WI38 (cell line): ENCODE measurements around the gene HOMER1.

Source experiments
- H3K4me3 ChIP-seq: 2 replicates; pipeline ENCODE4 v1.5.1; 2011; ENCODE audit warnings: low read depth, mild to moderate bottlenecking, control low read depth, low read length
- TF ChIP-seq, protein P1 (sequence below): IDR thresholded peaks from 2 replicates; pipeline ENCODE4 v1.5.1; 2012; ENCODE audit warnings: low read depth, mild to moderate bottlenecking, control low read depth, low read length

HOMER1 gene

GRCh38 chr5:79552984-79553383 lies 39.0 kb upstream of the HOMER1 start:
- TF ChIP-seq, protein P1, sequence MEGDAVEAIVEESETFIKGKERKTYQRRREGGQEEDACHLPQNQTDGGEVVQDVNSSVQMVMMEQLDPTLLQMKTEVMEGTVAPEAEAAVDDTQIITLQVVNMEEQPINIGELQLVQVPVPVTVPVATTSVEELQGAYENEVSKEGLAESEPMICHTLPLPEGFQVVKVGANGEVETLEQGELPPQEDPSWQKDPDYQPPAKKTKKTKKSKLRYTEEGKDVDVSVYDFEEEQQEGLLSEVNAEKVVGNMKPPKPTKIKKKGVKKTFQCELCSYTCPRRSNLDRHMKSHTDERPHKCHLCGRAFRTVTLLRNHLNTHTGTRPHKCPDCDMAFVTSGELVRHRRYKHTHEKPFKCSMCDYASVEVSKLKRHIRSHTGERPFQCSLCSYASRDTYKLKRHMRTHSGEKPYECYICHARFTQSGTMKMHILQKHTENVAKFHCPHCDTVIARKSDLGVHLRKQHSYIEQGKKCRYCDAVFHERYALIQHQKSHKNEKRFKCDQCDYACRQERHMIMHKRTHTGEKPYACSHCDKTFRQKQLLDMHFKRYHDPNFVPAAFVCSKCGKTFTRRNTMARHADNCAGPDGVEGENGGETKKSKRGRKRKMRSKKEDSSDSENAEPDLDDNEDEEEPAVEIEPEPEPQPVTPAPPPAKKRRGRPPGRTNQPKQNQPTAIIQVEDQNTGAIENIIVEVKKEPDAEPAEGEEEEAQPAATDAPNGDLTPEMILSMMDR, result no peak
- H3K4me3 ChIP-seq, result no peak overlapping the region

GRCh38 chr5:79547982-79548381 lies 34.0 kb upstream of the HOMER1 start:
- no peak overlapping the region for H3K4me3 ChIP-seq
- TF ChIP-seq, protein P1, result no peak

- no peak overlapping the region for H3K4me3 ChIP-seq
- TF ChIP-seq, protein P1, result no peak
Observed at GRCh38 chr5:79547429-79547822, 33.5 kb upstream of the HOMER1 start.

DNA sequence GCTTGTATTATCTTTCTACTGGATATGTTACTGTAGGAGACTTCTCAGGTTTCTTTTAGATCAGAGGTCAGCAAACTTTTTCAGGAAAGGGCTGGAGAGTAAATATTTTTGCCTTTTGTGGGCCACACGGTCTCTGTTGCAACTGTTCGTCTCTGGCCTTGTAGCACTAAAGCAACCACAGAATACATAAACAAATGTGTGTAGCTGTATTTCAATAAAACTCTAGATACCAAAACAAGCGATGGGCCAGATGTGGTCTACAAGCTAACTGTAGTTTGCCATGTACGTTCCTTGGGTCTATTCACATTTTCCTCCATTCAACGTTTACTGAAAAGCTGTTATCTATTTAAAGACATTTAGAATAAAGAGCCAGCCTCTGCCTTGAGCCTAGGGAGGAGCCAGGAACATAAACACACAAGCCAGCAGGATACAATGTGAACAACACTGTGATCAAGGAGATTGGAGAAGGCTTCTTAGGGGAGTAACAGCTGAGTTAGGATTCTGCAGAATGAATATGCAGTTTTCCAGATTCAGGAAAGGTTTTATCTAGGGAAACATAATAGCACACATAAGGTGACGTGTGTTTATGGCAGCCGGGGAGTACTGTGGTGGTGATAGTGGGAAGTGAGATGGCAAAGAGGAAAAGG lies 33.0 kb upstream of the HOMER1 start:
- no peak overlapping the region for H3K4me3 ChIP-seq
- TF ChIP-seq, protein P1, result no peak

DNA sequence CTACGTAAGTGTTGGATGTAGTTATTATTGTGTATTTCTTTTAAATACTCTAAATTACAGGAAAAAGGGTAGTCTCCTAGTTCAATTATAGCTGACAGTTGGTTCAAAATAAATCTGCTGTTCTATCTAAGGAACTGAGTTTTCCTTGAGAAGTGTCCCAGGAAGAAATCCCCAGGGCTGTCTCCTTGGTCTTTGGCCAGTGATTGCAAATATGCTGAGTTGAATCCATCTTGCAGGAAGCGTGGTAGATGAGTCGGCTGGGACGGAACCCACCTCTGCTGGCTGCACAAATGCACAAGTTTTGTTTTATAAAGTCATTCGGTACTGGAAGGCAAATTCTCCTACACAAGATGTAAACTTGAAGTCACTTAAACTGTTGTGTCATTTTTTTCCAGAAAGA lies 30.2 kb upstream of the HOMER1 start:
- no peak overlapping the region for H3K4me3 ChIP-seq
- TF ChIP-seq, protein P1, result no peak

DNA sequence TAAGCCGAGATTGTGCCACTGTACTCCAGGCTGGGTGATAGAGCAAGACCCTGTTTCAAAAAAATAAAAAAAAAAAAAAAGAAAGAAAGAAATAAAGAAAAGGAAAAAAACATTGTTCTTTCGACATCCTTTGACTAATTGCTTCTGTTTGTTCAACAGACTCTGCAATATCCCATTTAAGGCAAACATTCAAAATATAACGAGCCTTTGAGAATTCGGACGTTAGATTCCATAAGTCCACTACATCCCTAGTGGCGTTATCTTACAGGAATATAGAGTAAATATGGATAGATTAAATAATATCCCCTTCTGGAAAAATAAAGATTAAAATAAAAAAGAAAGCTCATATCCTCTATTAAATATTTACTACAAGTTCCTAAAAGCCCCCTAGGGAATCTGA lies 27.0 kb upstream of the HOMER1 start:
- TF ChIP-seq, protein P1, result no peak
- H3K4me3 ChIP-seq, result no peak overlapping the region

DNA sequence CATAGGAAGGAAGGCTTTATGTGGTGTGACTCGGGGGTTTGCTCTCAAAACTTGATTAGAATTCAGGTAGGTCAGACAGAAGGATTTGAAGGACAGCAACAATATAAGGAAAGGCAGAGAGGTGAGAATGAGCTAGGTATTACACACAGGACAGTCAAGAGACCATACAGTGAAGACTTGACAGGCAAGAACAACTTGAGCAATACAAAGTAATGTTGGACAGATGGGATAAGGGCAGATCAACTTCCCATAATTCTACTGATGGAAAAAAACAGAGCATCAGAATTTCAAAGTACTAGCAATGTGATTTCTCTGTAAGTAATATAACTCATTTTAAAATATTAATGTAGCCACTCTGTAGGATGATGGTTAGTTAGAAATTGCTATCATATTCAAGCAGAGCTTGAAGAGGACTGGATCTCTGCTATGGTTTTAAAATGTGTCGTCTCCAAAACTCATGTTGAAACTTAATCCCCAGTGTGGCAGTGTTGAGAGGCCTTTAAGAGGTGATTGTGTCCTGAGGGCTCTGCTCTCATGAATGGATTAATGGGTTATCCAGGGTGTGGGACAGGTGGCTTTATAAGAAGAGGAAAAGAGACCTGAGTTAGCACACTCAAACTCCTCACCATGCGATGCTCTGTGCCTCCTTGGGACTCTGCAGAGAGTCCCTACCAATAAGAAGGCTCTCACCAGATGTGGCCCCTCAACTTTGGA lies 22.4 kb upstream of the HOMER1 start:
- TF ChIP-seq, protein P1, result no peak
- no peak overlapping the region for H3K4me3 ChIP-seq
